Activated T-cell treated with anti-CD3 and anti-CD28 coated beads, Interleukin-2, amount 50 U/mL, for 48 hours (primary cell): Measurements from ENCODE around the gene EMC7.

Source experiments
- DNase-seq, 2 experiments: peaks; one replicate each; pipeline ENCODE4 v3.0.0-alpha.2; 2020

The EMC7 gene

DNA sequence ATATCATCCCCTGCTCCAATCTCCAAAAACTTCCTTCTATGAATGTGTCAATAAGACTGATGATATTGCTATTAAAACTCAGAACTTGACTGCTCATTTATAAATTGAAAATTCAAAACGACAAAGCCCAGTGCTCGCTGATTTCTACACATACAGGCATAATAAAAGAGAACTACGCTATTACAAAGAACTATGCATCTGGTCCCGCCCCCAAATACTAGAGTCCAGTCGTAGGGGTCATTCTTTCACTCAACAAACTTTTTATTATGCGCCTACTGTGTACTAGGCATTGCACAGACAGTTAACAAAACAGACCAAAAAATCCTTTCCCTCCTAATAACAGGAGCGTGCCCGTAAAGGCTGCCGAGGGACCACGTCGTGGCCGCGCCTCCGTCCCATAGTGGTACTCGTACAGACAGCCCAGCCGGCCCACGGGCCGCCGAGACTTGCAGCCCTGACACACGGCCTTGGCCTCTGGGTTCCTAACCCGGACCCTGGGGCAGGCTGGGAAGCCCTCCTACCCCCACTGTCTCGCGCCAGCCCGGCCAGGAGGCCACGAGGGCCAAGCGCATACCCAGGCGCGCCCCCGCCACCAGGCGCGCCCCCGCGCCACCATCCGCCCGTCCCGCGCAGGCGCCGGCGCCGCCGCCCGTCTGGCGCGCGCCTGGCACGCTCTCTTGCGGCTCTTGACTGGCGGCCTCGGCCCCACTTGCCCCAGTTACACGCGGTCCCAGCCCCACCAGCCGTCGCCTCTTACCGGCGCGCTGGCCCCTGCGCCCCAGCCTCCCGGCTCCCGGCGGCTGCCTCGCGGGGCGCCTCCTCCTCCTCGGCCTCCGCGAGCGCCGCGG lies 63.4 kb downstream of the EMC7 start:
- DNase-seq, result peak; percentile 80 to 87
